HG03025 (cell line): Measurements from ENCODE around the gene CYP3A4.
"Not testable (repeated sequence)": the region's sequence is repeated elsewhere in the genome, so short reads cannot be mapped to it uniquely, and the experiment has no call there.

Experiments used
- ATAC-seq: cut with Tn5 transposase; IDR thresholded peaks from one replicate; pipeline ENCODE4 v1.9.1; 2021; ENCODE audit warnings: mild to moderate bottlenecking, moderate library complexity; ENCODE audit not compliant: unreplicated experiment, low FRiP score

CYP3A4 gene

DNA sequence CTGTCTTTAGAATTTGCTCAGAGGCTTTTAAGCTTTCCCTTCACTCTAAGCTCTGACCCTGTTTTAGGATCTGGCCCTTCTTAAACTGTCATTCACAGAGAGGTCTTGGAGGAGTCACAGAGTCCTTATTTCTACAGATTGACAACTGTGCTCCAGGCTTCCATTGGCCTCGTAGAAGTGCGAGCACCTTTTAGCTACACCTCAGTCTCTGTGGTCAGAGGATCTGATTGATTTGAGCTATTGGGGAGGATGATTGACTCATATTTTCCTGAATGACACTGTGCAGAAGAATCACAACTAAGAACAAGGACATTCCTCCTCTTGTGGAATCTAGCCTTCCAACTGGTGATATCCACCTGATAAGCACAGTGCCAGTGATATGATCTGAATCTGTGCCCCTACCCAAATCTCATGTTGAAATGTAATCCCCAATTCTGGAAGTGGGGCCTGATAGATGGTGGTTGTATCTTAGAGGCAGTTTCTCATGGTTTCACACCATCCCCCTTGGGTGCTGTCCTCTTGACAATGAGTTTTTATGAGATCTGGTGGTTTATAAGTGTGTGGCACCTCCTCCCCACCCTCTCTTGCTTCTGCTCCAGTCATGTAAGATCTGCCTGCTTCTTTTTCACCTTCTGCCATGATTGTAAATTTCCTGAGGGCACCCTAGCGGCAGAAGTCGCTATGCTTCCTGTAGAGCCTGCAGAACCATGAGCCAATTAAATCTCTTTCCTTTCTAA is 52.2 kb downstream of the CYP3A4 start:
- ATAC-seq: no peak

DNA sequence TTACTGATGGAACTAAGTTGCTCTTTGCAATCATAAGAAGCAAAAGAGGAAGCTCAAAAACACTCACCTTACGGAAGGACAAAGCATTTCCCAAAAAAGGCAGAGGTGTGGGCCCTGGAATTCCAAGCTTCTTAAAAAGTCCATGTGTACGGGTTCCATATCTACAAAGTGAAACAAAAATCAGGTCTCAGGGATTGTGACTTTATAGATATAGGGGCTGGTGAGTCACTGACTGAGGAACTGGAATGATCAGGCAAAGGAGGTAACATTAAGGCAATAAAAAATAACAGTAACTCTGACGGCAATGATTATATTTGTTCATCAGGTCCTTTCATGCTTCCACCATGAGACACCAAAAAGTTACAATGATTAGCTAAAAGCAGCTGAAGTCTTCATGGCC is 53.0 kb downstream of the CYP3A4 start:
- no peak for ATAC-seq

DNA sequence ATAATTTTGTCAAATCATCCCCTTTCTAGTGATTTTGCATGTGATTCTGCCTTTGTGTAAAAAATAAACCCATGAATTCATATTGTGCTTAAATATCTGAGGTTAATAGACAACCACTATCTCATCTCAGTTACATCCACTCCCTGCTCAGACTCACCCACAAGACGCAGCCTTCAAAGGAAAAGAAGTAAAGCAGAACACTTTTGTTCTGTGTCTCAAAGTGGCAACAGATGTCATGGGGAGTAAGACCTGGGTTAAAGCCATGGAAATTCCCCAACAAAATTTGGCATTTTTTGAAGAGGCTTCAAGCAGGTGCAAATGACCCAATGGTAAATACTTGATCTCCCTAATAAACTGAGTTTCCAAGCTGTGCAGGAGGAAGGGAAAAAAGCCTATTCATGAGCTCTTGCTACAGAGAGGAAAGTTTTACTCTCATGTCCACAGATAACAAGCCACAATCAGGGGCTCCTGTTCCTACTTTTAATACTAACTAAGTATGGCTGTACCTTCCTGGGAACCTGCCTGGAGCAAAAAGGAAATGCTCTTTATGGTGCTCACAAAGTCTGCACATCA is 53.7 kb downstream of the CYP3A4 start:
- ATAC-seq: no peak

DNA sequence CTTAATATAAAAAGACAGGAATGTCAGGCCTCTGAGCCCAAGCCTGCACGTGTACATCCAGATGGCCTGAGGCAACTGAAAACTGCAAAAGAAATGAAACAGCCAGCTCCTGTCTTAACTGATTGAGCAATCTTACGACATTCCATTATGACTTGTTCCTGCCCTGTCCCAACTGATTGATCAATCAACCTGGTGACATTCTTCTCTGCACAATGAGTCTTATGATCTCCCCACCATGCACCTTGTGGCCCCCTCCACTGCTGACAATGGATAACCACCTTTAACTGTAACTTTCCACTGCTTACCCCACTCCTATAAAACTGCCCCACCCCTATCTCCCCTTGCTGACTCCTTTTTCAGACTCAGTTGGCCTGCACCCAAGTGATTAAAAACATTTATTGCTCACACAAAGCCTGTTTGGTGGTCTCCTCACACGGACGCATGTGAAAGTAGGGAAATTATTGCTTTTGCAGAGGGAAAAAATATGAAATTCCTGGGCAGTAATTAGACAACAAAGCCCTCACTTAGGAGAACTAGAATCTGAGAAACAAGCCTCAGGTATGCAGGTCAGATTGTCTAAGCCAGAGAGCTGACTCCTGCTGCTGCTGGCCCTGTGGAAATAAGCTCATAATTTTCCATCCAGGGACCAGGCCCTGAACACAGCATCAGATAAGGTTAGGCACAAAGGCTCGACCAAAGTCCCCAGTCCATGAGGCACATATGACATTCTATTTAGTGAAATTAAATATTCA is 54.3 kb downstream of the CYP3A4 start:
- ATAC-seq: no peak

DNA sequence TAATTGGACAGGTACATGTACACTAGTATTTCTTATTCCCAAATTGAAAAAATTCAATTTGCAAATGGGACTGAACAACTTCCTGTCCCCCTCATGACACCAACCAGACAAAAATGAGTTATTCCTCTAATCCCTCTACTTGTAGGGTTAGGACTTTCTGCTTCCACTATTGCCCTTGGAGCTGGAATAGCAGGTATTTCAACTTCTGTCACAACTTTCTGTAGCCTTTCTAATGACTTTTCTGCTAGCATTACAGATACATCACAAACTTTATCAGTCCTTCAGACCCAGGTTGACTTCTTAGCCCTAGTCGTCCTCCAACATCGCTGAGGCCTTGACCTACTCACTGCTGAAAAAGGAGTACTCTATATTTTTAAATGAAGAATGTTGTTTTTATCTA is 55.4 kb downstream of the CYP3A4 start:
- ATAC-seq: no peak

DNA sequence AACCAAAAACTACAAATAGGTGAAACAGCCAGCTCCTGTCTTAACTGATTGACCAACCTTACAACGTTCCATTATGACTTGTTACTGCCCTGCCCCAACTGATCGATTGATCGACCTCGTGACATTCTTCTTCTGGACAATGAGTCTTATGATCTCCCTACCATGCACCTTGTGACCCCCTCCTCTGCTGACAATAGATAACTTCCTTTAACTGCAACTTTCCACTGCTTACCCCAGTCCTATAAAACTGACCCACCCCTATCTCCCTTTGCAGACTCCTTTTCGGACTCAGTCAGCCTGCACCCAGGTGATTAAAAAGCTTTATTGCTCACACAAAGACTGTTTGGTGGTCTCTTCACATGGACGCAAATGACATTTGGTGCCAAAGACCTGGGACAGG is 60.8 kb downstream of the CYP3A4 start:
- ATAC-seq: not testable (repeated sequence)

DNA sequence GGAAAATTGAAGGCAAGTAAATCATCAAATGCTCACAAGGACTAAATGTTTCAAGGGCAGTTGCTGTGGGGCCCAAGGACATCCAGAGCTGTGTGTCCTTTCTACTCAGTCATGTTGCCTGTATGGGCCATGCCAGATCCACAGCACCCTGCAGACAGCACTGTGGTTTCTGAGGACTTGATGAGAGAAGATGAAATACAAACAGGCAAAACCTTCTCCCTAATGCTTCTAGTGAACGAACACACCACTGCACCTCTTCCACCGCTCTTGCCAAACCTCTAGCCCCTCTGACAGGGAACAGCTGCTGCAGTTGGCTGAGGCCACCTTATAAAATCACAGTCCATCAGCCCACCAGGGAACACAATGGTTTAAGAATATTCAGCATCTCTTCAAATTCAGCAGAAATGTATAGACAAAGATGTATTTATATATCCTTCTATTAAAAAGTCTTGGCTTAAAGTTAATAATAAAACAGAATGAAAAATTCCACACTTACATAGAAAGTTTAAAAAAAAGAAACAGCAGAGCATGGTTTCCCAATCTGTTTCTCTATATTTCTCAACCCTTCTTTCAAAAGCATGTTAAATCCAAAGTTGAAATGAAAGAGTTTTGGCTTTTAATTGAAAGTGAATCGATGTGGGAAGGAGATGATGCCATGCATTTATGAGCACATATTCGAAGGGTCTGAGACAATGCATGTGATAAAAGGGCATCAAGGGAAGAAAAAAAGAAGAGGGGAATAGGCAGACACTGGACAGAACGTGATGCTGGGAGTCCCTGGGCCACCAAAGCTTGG is 63.0 kb downstream of the CYP3A4 start:
- ATAC-seq: no peak

DNA sequence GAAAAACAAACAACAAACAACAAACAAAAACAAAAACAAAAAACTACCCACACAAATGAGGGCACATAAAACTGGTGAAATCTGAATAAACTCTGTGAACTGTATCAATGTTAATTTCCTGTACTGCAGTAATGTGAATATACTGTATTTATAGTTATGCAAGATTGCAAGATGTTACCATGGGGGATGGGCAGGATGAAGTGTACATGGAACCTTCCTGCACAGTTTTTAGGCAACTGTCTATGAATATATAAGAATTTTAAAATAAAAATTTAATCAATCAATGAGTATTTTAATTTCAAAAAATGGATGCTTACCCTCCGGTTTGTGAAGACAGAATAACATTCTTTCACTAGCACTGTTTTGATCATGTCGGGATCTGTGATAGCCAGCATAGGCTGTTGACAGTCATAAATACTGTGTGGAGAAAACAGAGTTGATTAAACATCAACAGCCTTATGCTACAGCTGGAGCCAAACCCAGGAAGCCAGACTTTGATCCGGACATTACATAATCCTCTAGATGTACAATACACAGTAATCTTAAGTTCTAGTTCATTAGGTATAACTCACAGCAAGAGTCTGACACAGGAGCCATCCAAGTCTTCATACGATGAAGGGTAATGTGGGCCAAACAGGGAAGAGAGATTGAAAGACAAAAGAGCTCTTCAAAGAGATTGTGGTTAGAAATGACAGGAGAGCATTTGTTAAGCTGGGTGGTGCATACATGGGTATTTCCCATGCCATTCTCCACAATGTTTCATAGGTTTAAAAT is 63.8 kb downstream of the CYP3A4 start:
- ATAC-seq: no peak

DNA sequence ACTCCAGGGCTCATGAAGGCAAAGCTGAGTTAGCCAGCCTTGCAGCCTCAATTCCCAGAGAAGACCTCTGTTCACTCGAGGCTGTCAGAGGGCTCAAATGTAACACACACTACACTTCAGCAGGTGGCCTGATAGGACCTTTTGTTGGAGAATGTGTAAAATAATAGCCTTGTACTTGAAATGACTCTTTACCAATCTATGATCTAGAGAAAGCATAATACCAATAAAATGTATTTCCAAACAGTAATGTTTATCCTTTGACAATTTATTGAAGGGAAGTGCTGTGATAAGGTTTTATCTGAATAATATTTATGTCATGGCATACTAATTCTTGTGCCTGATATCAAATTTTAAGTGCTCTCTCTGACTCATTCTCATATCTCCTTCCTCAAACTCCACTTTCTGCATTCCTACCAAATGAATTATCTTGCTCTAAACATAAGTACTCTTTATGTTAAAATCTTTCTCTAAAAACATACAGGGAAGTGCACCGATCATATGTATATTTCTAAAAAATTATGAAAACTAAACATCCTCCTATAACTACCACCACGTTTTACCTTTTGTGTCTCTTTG is 69.9 kb downstream of the CYP3A4 start:
- no peak for ATAC-seq

DNA sequence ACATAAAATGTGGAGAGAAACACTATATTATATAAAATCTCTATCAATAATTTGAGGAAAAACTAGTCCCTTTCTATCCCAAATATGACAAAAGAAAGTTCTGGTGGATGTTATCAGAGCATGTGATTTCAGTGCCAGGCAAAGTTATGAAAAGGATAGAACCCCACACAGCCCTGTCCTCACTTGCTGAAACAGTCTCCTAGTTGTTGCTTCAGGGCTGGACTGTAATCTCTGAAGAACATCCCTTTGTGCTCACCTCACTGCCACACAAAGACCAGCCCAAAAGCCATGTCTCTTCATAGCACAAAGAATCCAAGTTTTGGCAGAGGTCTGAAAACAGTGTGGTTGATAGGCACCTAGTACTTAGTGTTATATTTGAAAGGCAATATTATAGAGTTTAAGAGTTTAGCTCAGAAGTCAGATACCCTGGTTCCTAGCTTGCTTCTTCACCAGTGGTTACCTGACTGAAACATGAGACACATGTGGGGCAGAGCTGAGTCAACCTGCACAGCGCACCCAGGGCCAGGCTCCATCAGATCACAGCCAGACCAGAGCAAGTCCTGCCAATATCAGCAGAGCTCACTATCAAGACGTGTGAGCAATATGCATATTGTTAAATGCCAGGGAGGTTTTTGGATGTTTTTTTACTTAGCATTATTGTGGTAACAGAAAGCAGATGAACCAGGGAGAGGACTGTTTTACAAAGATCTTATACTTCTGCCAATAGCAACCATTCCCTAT is 74.0 kb downstream of the CYP3A4 start:
- ATAC-seq: no peak

DNA sequence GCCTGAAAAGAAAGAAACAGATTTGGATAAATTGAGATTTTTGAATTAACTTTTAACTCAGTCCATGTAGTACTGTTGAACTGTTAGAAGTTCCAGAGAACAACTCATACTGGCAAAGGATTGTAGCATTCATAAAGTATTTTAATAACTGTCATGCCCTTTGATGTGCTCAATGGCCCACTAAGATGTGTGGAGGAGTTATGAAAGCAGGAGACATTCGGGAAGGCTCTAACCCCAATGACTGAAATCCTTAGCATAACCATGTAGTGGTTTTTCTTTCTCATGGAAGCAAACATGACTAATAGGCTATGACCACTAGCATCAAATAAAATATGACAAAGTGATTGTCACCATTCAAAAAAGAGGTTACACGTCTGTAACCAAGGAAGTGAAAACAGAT is 74.7 kb downstream of the CYP3A4 start:
- ATAC-seq: no peak

DNA sequence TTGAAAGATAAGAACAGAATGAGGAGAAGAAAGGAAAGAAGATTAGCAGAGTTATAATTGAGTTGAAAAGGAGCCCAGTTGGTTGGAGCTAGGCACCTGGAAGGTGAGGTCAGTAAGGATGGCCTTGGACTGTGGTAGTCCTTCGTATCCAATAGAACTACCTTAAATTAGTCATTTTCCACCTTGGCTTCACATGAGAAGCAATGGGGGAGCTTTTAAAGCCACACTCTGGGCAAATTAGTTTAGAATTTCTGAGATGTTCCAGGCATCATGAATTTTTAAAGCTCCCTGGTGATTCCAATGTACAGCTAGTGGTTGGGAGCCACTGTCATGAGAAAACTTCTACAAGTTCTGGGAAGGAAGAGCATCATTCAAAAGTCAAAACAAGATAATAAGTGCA is 76.9 kb downstream of the CYP3A4 start:
- no peak for ATAC-seq
